Right lobe of liver (tissue), 6 donors: ENCODE data around the gene TRMT61B. TPM values are rescaled to one million over a fixed set of nuclear protein-coding genes. Genes with fewer than 3 reads are reported as not detected.

ENCODE experiments used
- ATAC-seq, 4 donors: fragments of 200-7000 bp; cut with Tn5 transposase; one replicate each; pipeline ENCODE4 v1.9.1; 2020; ENCODE audit warnings: mild to moderate bottlenecking in 4 of 4, moderate library complexity in 4 of 4
- DNase-seq, 3 donors: peaks; one replicate each; pipeline ENCODE4 v3.0.0-alpha.2; 2020
- H3K27ac ChIP-seq, 3 donors: fragments of 200-600 bp; one replicate each; pipeline ENCODE4 v1.8.0; 2022
- H3K27me3 ChIP-seq, 2 donors: fragments of 200-600 bp; one replicate each; pipeline ENCODE4 v1.8.0; 2022
- H3K36me3 ChIP-seq, 4 donors: fragments of 200-600 bp; sonication (generic) in 1 of 4; one replicate each; pipeline versions ENCODE4 v1.5.1 to v1.8.0; 2017 to 2022; ENCODE audit warnings: control low read depth in 1 of 4
- H3K4me1 ChIP-seq, 4 donors: fragments of 200-600 bp; sonication (generic) in 1 of 4; one replicate each; pipeline versions ENCODE4 v1.5.1 to v1.8.0; 2017 to 2022; ENCODE audit warnings: control low read depth in 1 of 4
- H3K4me3 ChIP-seq, 3 donors: fragments of 200-600 bp; one replicate each; pipeline ENCODE4 v1.8.0; 2022
- H3K9me3 ChIP-seq, 4 donors: fragments of 200-600 bp; sonication (generic) in 1 of 4; one replicate each; pipeline versions ENCODE4 v1.5.1 to v1.8.0; 2017 to 2022; ENCODE audit warnings: control low read depth in 1 of 4
- CTCF ChIP-seq, 4 donors: fragments of 200-600 bp in 3 of 4; fragments of 450-650 bp in 1 of 4; IDR thresholded peaks; one replicate each; pipeline versions ENCODE4 v1.5.1 to v1.8.0; 2016 to 2022; ENCODE audit warnings: antibody characterized with exemption in 4 of 4, mild to moderate bottlenecking in 2 of 4
- POLR2A ChIP-seq: fragments of 450-650 bp; IDR thresholded peaks from one replicate; pipeline ENCODE4 v1.6.1; 2017; ENCODE audit warnings: antibody characterized with exemption, mild to moderate bottlenecking
- WGBS: methylation state at CpG from one replicate; pipeline ENCODE4 v1.1.6; 2018; ENCODE audit warnings: low coverage, low lambda C conversion rate; ENCODE audit not compliant: insufficient coverage; ENCODE audit errors: missing lambda C conversion rate; 5-methylcytosine and 5-hydroxymethylcytosine counted together
- intact Hi-C, 2 donors: fragments of 100-400 bp; cut with DNase I; formaldehyde crosslinking; loops; one replicate each; pipeline versions ENCODE4 v1.11.2 to v1.14.1; 2022
- total RNA-seq, 6 experiments: library from RNA; depleted of rRNA in 2 of 6; stranded (reverse); fragments of >200 nt in 2 of 6; fragmentation: NEBNext Ultra II Directional in 3 of 6; extraction: Animal tissue kit (Norgen Biotek cat#: 25700) in 3 of 6; gene quantifications; one replicate each; pipeline versions ENCODE4 v1.1.0 to v1.2.4, GENCODE V29; 2016 to 2023
- donor health status: DM: no; HTN: yes; CAD: no.
- donor health status: DM: no; HTN: no; CAD: no.
- donor health status: DM: no; HTN: no; CAD: no.
- donor health status: DM: no; HTN: yes; CAD: no.
- donor health status: DM: no; HTN: yes; CAD: no.

TRMT61B gene
- total RNA-seq, 6 experiments from 2014 or later: 6.4 to 9.5 (median 7.6) TPM

GRCh38 chr2:28906821-28907220 is 36.7 kb upstream of the TRMT61B start:
- ATAC-seq: no peak
- Histone ChIP-seq H3K36me3 (peaks cover 6 to 57% (median 18%) of the 10 kb centered on the region in 4 donors), H3K9me3 (no peaks in the 10 kb centered on the region), H3K4me3 (no peak overlapping the region), H3K27ac (no peak overlapping the region), H3K4me1 (no peaks in the 10 kb centered on the region), H3K27me3 (no peaks in the 10 kb centered on the region)
- intact Hi-C loops: no loop called here
- no peak for DNase-seq
- no peak for TF ChIP-seq POLR2A
- TF ChIP-seq CTCF (IDR thresholded peaks at IDR 0.05): no peak
- 93% methylated on average over 2 of the region's 2 CpGs for WGBS

- H3K4me3 ChIP-seq: no peak overlapping the region
- H3K36me3 ChIP-seq: peaks cover 6 to 55% (median 17%) of the 10 kb centered on the region in 4 donors
- DNase-seq: no peak
- intact Hi-C loops: no loop called here
- no peak for ATAC-seq
- no peak overlapping the region for H3K27ac ChIP-seq
- no peaks in the 10 kb centered on the region for H3K9me3 ChIP-seq
- 90% methylated on average over 4 of the region's 4 CpGs for WGBS
- TF ChIP-seq CTCF (IDR thresholded peaks at IDR 0.05) (no peak), POLR2A (no peak)
- no peaks in the 10 kb centered on the region for H3K27me3 ChIP-seq
- H3K4me1 ChIP-seq: no peaks in the 10 kb centered on the region
Measured at GRCh38 chr2:28906376-28906775, 36.3 kb upstream of the TRMT61B start.

- Histone ChIP-seq H3K36me3 (peaks cover 6 to 46% (median 17%) of the 10 kb centered on the region in 4 donors), H3K4me3 (no peak overlapping the region), H3K9me3 (no peaks in the 10 kb centered on the region), H3K4me1 (peaks cover 0 to 2% (median 0%) of the 10 kb centered on the region in 4 donors), H3K27me3 (no peaks in the 10 kb centered on the region), H3K27ac (no peak overlapping the region)
- intact Hi-C loops: no loop called here
- TF ChIP-seq CTCF (IDR thresholded peaks at IDR 0.05): no peak
- no peak for TF ChIP-seq POLR2A
- 90% methylated on average over 2 of the region's 3 CpGs for WGBS
- DNase-seq: peak in 2 of 3 donors; percentile 19 to 51
- no peak for ATAC-seq
Measured at GRCh38 chr2:28905533-28905932, 35.4 kb upstream of the TRMT61B start.

GRCh38 chr2:28904802-28905457 is 34.8 kb upstream of the TRMT61B start:
- ATAC-seq (no peak), DNase-seq (no peak)
- Histone ChIP-seq H3K9me3 (no peaks in the 10 kb centered on the region), H3K4me1 (peaks cover 0 to 2% (median 0%) of the 10 kb centered on the region in 4 donors), H3K4me3 (no peak overlapping the region), H3K36me3 (peaks cover 6 to 42% (median 17%) of the 10 kb centered on the region in 4 donors), H3K27ac (no peak overlapping the region), H3K27me3 (no peaks in the 10 kb centered on the region)
- TF ChIP-seq POLR2A (no peak), CTCF (IDR thresholded peaks at IDR 0.05) (no peak)
- intact Hi-C loops: no loop called here
- WGBS: 83% methylated on average over 2 of the region's 2 CpGs
